GM23338 (cell line): Measurements from ENCODE around the gene ZDHHC3. TPM values are rescaled to one million over a fixed set of nuclear protein-coding genes. Genes with fewer than 3 reads are reported as not detected.

Experiments used
- ATAC-seq: fragments of 200-7000 bp; cut with Tn5 transposase; 3 replicates; pipeline ENCODE4 v1.9.1; 2020
- DNase-seq: peaks from one replicate; pipeline ENCODE4 v3.0.0-alpha.2; 2015; ENCODE audit warnings: low spot score
- H2AFZ ChIP-seq: fragments of 200-600 bp; sonication (generic); 2 replicates; pipeline ENCODE4 v1.8.0; 2016; ENCODE audit warnings: antibody characterized with exemption, mild to moderate bottlenecking, moderate library complexity
- H3F3A ChIP-seq: fragments of 200-600 bp; sonication (generic); replicated peaks from 2 replicates; pipeline ENCODE4 v1.8.0; 2017; ENCODE audit warnings: antibody characterized with exemption, mixed run types, low read depth
- H3K27ac ChIP-seq: fragments of 200-600 bp; sonication (generic); 2 replicates; pipeline ENCODE4 v1.6.1; 2016; ENCODE audit warnings: low read depth
- H3K27me3 ChIP-seq: fragments of 200-600 bp; sonication (generic); 2 replicates; pipeline ENCODE4 v1.8.0; 2016; ENCODE audit warnings: mild to moderate bottlenecking, mixed run types, moderate library complexity; ENCODE audit not compliant: insufficient read depth
- H3K36me3 ChIP-seq: fragments of 200-600 bp; sonication (generic); 2 replicates; pipeline ENCODE4 v1.8.0; 2016; ENCODE audit warnings: mild to moderate bottlenecking; ENCODE audit not compliant: insufficient read depth
- H3K4me1 ChIP-seq: fragments of 200-600 bp; sonication (generic); 2 replicates; pipeline ENCODE4 v1.8.0; 2016; ENCODE audit warnings: mild to moderate bottlenecking, moderate library complexity; ENCODE audit not compliant: insufficient read depth
- H3K4me2 ChIP-seq: fragments of 200-600 bp; sonication (generic); 2 replicates; pipeline ENCODE4 v1.7.1; 2017; ENCODE audit warnings: mixed run types
- H3K4me3 ChIP-seq: fragments of 200-600 bp; sonication (generic); 2 replicates; pipeline ENCODE4 v1.6.1; 2016; ENCODE audit warnings: mixed run types
- H3K79me2 ChIP-seq: fragments of 200-600 bp; sonication (generic); replicated peaks from 2 replicates; pipeline ENCODE4 v1.8.0; 2017; ENCODE audit warnings: mild to moderate bottlenecking; ENCODE audit not compliant: insufficient read depth
- H3K9me2 ChIP-seq: fragments of 200-600 bp; sonication (generic); 2 replicates; pipeline ENCODE4 v1.8.0; 2017; ENCODE audit not compliant: insufficient read depth
- H4K20me1 ChIP-seq: fragments of 200-600 bp; sonication (generic); replicated peaks from 2 replicates; pipeline ENCODE4 v1.8.0; 2017; ENCODE audit warnings: mild to moderate bottlenecking; ENCODE audit not compliant: insufficient read depth
- H3K27ac Mint-ChIP-seq: 2 replicates; pipeline ENCODE4 v1.8.0; 2020; ENCODE audit warnings: inconsistent platforms, mild to moderate bottlenecking, moderate library complexity, mixed read lengths
- H3K27me3 Mint-ChIP-seq: 3 replicates; pipeline ENCODE4 v1.8.0; 2022; ENCODE audit warnings: low read depth, mild to moderate bottlenecking, moderate library complexity, mixed read lengths, inconsistent platforms; ENCODE audit not compliant: insufficient read depth, poor library complexity
- H3K36me3 Mint-ChIP-seq: 3 replicates; pipeline ENCODE4 v1.8.0; 2021; ENCODE audit warnings: low read depth, mild to moderate bottlenecking, inconsistent platforms, moderate library complexity, mixed read lengths
- H3K4me1 Mint-ChIP-seq: 3 replicates; pipeline ENCODE4 v1.8.0; 2020; ENCODE audit warnings: mild to moderate bottlenecking, inconsistent platforms, mixed read lengths
- H3K4me3 Mint-ChIP-seq: 3 replicates; pipeline ENCODE4 v1.8.0; 2021; ENCODE audit warnings: moderate library complexity, mild to moderate bottlenecking, inconsistent platforms, mixed read lengths
- H3K9me3 Mint-ChIP-seq: 3 replicates; pipeline ENCODE4 v1.8.0; 2020; ENCODE audit warnings: moderate library complexity, mild to moderate bottlenecking, inconsistent platforms, mixed read lengths
- CREB1 ChIP-seq: fragments of 250-450 bp; sonication (Bioruptor Pico); IDR thresholded peaks from 2 replicates; pipeline ENCODE4 v1.5.0; 2020; ENCODE audit warnings: low read depth, mild to moderate bottlenecking, moderate library complexity
- CTCF ChIP-seq, 2 experiments: fragments of 200-600 bp in 1 of 2; sonication (generic) in 1 of 2; conservative IDR thresholded peaks; 2 replicates each; pipeline versions ENCODE4 v1.5.1 to v1.6.1; 2016 to 2017; ENCODE audit warnings: antibody characterized with exemption in 2 of 2, low read depth in 2 of 2, mild to moderate bottlenecking in 2 of 2, moderate library complexity in 1 of 2
- ETS1 ChIP-seq: IDR thresholded peaks from 2 replicates; pipeline ENCODE4 v1.6.1; 2016; ENCODE audit warnings: antibody characterized with exemption
- EZH2 ChIP-seq: fragments of 200-600 bp; sonication (generic); IDR thresholded peaks from one replicate; pipeline ENCODE4 v1.8.0; 2017; ENCODE audit warnings: antibody characterized with exemption, mild to moderate bottlenecking, low read depth; ENCODE audit not compliant: unreplicated experiment
- EZH2phosphoT487 ChIP-seq: fragments of 200-600 bp; sonication (generic); IDR thresholded peaks from one replicate; pipeline ENCODE4 v1.8.1; 2018; ENCODE audit warnings: antibody characterized with exemption; ENCODE audit not compliant: unreplicated experiment
- JUNB ChIP-seq: IDR thresholded peaks from one replicate; pipeline ENCODE4 v1.6.1; 2016; ENCODE audit warnings: antibody characterized with exemption; ENCODE audit not compliant: unreplicated experiment
- NANOG ChIP-seq: IDR thresholded peaks from 2 replicates; pipeline ENCODE4 v1.6.1; 2016; ENCODE audit warnings: antibody characterized with exemption, borderline replicate concordance
- POLR2AphosphoS5 ChIP-seq: IDR thresholded peaks from 2 replicates; pipeline ENCODE4 v1.6.1; 2016; ENCODE audit warnings: antibody characterized with exemption, low read depth
- REST ChIP-seq: IDR thresholded peaks from one replicate; pipeline ENCODE4 v1.6.1; 2018; ENCODE audit warnings: antibody characterized with exemption; ENCODE audit not compliant: unreplicated experiment
- STAT1 ChIP-seq: IDR thresholded peaks from one replicate; pipeline ENCODE4 v1.6.1; 2016; ENCODE audit warnings: antibody characterized with exemption; ENCODE audit not compliant: unreplicated experiment
- ZNF114 ChIP-seq: fragments of 250-450 bp; sonication (Bioruptor Pico); IDR thresholded peaks from 2 replicates; pipeline ENCODE4 v1.5.0; 2020; ENCODE audit warnings: mild to moderate bottlenecking, moderate library complexity
- ZNF331 ChIP-seq: fragments of 250-450 bp; sonication (Bioruptor Pico); IDR thresholded peaks from 2 replicates; pipeline ENCODE4 v1.5.0; 2020; ENCODE audit warnings: low read depth, mild to moderate bottlenecking, moderate library complexity
- ZNF462 ChIP-seq: fragments of 250-450 bp; sonication (Bioruptor Pico); IDR thresholded peaks from 2 replicates; pipeline ENCODE4 v1.5.0; 2020; ENCODE audit warnings: mild to moderate bottlenecking, moderate library complexity
- polyA plus RNA-seq: library from polyadenylated mRNA; unstranded; fragments of >200 nt; fragmentation: Nextera tagmentation; extraction: Ambion mirVana; gene quantifications from 2 replicates; pipeline ENCODE4 v1.2.1, GENCODE V29; 2016
- total RNA-seq: library from RNA; depleted of rRNA; stranded (reverse); fragments of >200 nt; shearing (Covaris generic); gene quantifications from 2 replicates; pipeline ENCODE4 v1.2.3, GENCODE V29; 2014

Gene ZDHHC3
- total and polyA plus RNA-seq, 2 experiments from 2014 or later = 28.9 to 84.2 TPM

- H3K36me3 ChIP-seq = peaks cover 20% of the 10 kb centered on the region
- H4K20me1 ChIP-seq = peaks cover 5% of the 10 kb centered on the region
- no peak overlapping the region for H3K4me3 Mint-ChIP-seq
- DNase-seq (no peak), ATAC-seq (no peak)
- peaks cover 56% of the 10 kb centered on the region for H3K36me3 Mint-ChIP-seq
- H3K27ac Mint-ChIP-seq = no peak overlapping the region
- no peak overlapping the region for H3K27ac ChIP-seq
- H3K27me3 ChIP-seq = no peaks in the 10 kb centered on the region
- TF ChIP-seq ZNF462 (CRISPR knock-in tag) (no peak), EZH2phosphoT487 (no peak), ZNF331 (CRISPR knock-in tag) (no peak), JUNB (no peak), REST (no peak), CTCF (conservative IDR thresholded peaks at IDR 0.05; ENCODE audit: low read depth in 2 of 2) (no peak), NANOG (no peak), POLR2AphosphoS5 (no peak), ZNF114 (CRISPR knock-in tag) (no peak), ETS1 (no peak), CREB1 (CRISPR knock-in tag) (no peak), STAT1 (no peak), EZH2 (no peak)
- no peaks in the 10 kb centered on the region for H3F3A ChIP-seq
- H3K9me3 Mint-ChIP-seq = no peaks in the 10 kb centered on the region
- peaks cover 1% of the 10 kb centered on the region for H3K27me3 Mint-ChIP-seq
- H3K4me1 Mint-ChIP-seq = no peaks in the 10 kb centered on the region
- no peaks in the 10 kb centered on the region for H3K4me1 ChIP-seq
- H2AFZ ChIP-seq = no peak overlapping the region
- H3K79me2 ChIP-seq = no peaks in the 10 kb centered on the region
- H3K9me2 ChIP-seq = 0 out of 2 replicates have a peak, but pooled peaks cover 3% of the 10 kb centered on the region
- no peak overlapping the region for H3K4me2 ChIP-seq
- H3K4me3 ChIP-seq = no peak overlapping the region
These were observed 34.9 kb upstream of the ZDHHC3 start for GRCh38 chr3:45010811-45011333.
